Measurements from ENCODE around the gene ITLN2. TPM values are rescaled to one million over a fixed set of nuclear protein-coding genes. Genes with fewer than 3 reads are reported as not detected.
"Not testable (repeated sequence)": the region's sequence is repeated elsewhere in the genome, so short reads cannot be mapped to it uniquely, and the experiment has no call there.

Gene ITLN2
- total RNA-seq, 6 donors from 2014 or later, result 21.4 to 63.8 (median 38.8) TPM

- no peak overlapping the region for H3K27ac ChIP-seq
- no peaks in the 10 kb centered on the region for H3K27me3 ChIP-seq
- DNase-seq (no peak), ATAC-seq (ENCODE audit: low FRiP score in 2 of 2) (no peak)
- H3K4me3 ChIP-seq, result no peak overlapping the region
- 74 to 78% methylated on average over 2 of the region's 2 CpGs for WGBS, 2 donors
- no peaks in the 10 kb centered on the region for H3K9me3 ChIP-seq
- H3K4me1 ChIP-seq, result peaks cover 0 to 7% (median 2%) of the 10 kb centered on the region in 4 donors
- H3K36me3 ChIP-seq, result no peaks in the 10 kb centered on the region
- TF ChIP-seq EP300 (IDR thresholded peaks at IDR 0.05), result no peak
- no peak for TF ChIP-seq CTCF (IDR thresholded peaks at IDR 0.05)
- no peak for TF ChIP-seq POLR2A (IDR thresholded peaks at IDR 0.05)
- no peak for TF ChIP-seq POLR2AphosphoS5 (IDR thresholded peaks at IDR 0.05)
These were observed 37.9 kb downstream of the ITLN2 start for GRCh38 chr1:160916666-160917065.

GRCh38 chr1:160913229-160913628, 41.4 kb downstream of the ITLN2 start:
- Histone ChIP-seq H3K4me1 (peaks cover 0 to 10% (median 5%) of the 10 kb centered on the region in 4 donors), H3K27ac (peak overlapping the region in 2 of 4 donors; percentile 17 to 40)
- H3K4me3 ChIP-seq, H3K27me3 ChIP-seq, H3K36me3 ChIP-seq, H3K9me3 ChIP-seq: not testable (repeated sequence)
- WGBS, 2 donors, result 54 to 71% methylated on average over 6 of the region's 6 CpGs
- peak in 1 of 2 donors; percentile 46 for ATAC-seq (ENCODE audit: low FRiP score in 2 of 2)
- DNase-seq, result peak in 1 of 2 donors; percentile 29

- TF ChIP-seq POLR2AphosphoS5 (IDR thresholded peaks at IDR 0.05), result no peak
- no peak for TF ChIP-seq CTCF (IDR thresholded peaks at IDR 0.05)
- TF ChIP-seq EP300 (IDR thresholded peaks at IDR 0.05), result no peak
- no peak for TF ChIP-seq POLR2A (IDR thresholded peaks at IDR 0.05)
- Histone ChIP-seq H3K9me3 (no peaks in the 10 kb centered on the region), H3K36me3 (no peaks in the 10 kb centered on the region), H3K27me3 (no peaks in the 10 kb centered on the region), H3K27ac (peak overlapping the region in 2 of 4 donors; percentile 19 to 48), H3K4me3 (no peak overlapping the region), H3K4me1 (peaks cover 0 to 10% (median 5%) of the 10 kb centered on the region in 4 donors)
- DNase-seq, result no peak
- WGBS, 2 donors, result 23 to 46% methylated on average over 2 of the region's 2 CpGs
- ATAC-seq (ENCODE audit: low FRiP score in 2 of 2), result peak in 1 of 2 donors; percentile 49
These were observed 42.7 kb downstream of the ITLN2 start for GRCh38 chr1:160911925-160912324.

GRCh38 chr1:160911441-160911840, 43.2 kb downstream of the ITLN2 start:
- TF ChIP-seq POLR2A (IDR thresholded peaks at IDR 0.05) (no peak), EP300 (IDR thresholded peaks at IDR 0.05) (peak in 2 of 4 donors; percentile 41 to 54)
- peak; percentile 8 to 88 for ATAC-seq (ENCODE audit: low FRiP score in 2 of 2)
- DNase-seq, result peak in 1 of 2 donors; percentile 34
- 41 to 42% methylated on average over 7 of the region's 7 CpGs for WGBS, 2 donors
- Histone ChIP-seq H3K9me3 (no peaks in the 10 kb centered on the region), H3K27ac (peak overlapping the region in 1 of 4 donors; percentile 30), H3K4me1 (peaks cover 0 to 10% (median 5%) of the 10 kb centered on the region in 4 donors), H3K27me3 (no peaks in the 10 kb centered on the region), H3K36me3 (no peaks in the 10 kb centered on the region), H3K4me3 (no peak overlapping the region)

- no peak for DNase-seq
- 82 to 91% methylated on average over 4 to 6 of the region's 6 CpGs for WGBS, 2 donors
- Histone ChIP-seq H3K27ac (peak overlapping the region in 1 of 4 donors; percentile 12), H3K4me1 (peaks cover 0 to 16% (median 8%) of the 10 kb centered on the region in 4 donors), H3K4me3 (no peak overlapping the region), H3K36me3 (no peaks in the 10 kb centered on the region), H3K27me3 (no peaks in the 10 kb centered on the region), H3K9me3 (no peaks in the 10 kb centered on the region)
- no peak for ATAC-seq (ENCODE audit: low FRiP score in 2 of 2)
- TF ChIP-seq CTCF (IDR thresholded peaks at IDR 0.05) (no peak), POLR2A (IDR thresholded peaks at IDR 0.05) (no peak), POLR2AphosphoS5 (IDR thresholded peaks at IDR 0.05) (no peak), EP300 (IDR thresholded peaks at IDR 0.05) (no peak)
These were observed 44.3 kb downstream of the ITLN2 start for GRCh38 chr1:160910170-160910750.

- Histone ChIP-seq H3K9me3 (no peaks in the 10 kb centered on the region), H3K27ac (no peak overlapping the region), H3K4me3 (no peak overlapping the region), H3K27me3 (no peaks in the 10 kb centered on the region), H3K4me1 (peaks cover 0 to 20% (median 8%) of the 10 kb centered on the region in 4 donors), H3K36me3 (no peaks in the 10 kb centered on the region)
- 60 to 64% methylated on average over 7 of the region's 7 CpGs for WGBS, 2 donors
- ATAC-seq (ENCODE audit: low FRiP score in 2 of 2), result no peak
- DNase-seq, result no peak
- TF ChIP-seq CTCF (IDR thresholded peaks at IDR 0.05) (no peak), POLR2A (IDR thresholded peaks at IDR 0.05) (no peak), POLR2AphosphoS5 (IDR thresholded peaks at IDR 0.05) (no peak), EP300 (IDR thresholded peaks at IDR 0.05) (no peak)
These were observed 46.6 kb downstream of the ITLN2 start for GRCh38 chr1:160907976-160908375.

Measured in upper lobe of left lung (tissue), 6 donors.